GM21528 (cell line): ENCODE measurements around the gene SLC39A5.
"Not testable (repeated sequence)": the region's sequence is repeated elsewhere in the genome, so short reads cannot be mapped to it uniquely, and the experiment has no call there.

ENCODE experiments used
- ATAC-seq: cut with Tn5 transposase; IDR thresholded peaks from one replicate; pipeline ENCODE4 v1.9.1; 2021; ENCODE audit warnings: mild to moderate bottlenecking, moderate library complexity; ENCODE audit not compliant: unreplicated experiment, low FRiP score

SLC39A5 gene

DNA sequence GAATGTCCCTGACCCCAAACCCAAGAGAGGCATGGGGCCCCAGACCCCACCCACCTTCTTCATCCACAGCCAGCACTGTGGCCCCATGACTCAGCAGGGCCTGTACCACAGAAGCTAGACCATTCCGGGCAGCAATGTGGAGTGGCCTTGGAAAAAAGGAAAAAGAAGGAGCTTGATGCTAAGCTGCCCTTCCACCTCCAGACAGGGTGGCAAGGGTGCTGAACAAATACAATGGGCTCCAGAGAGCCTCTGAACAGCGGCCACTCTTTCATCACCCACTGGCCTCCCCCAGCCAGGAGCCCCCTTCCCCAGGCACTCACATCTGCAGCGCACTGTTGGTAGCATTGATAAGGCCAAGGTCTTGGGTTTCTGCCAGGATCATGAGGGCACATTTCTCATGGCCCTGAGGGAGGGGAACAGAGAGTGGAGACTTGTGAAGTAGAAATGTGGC, 13.9 kb downstream of the SLC39A5 start:
- ATAC-seq = no peak

DNA sequence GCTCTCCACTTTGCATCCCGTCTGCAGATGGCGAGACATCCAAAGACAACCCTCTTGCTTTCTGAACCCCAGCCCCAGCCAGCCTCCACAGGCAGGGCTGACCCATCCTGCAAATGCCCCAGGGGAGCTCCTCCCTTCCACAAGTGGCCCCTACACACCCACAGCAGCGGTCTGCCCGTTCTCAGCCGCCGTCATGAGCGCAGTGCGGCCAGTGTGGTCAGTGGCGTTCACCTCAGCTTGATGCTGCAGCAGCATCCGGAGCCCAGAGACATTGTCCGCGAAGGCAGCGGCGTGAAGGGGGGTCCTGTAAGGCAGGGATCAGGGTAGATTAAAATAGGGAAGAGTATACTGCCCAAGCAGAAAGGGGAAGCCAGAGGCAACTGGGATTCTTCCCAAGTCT, 14.6 kb downstream of the SLC39A5 start:
- ATAC-seq = no peak

DNA sequence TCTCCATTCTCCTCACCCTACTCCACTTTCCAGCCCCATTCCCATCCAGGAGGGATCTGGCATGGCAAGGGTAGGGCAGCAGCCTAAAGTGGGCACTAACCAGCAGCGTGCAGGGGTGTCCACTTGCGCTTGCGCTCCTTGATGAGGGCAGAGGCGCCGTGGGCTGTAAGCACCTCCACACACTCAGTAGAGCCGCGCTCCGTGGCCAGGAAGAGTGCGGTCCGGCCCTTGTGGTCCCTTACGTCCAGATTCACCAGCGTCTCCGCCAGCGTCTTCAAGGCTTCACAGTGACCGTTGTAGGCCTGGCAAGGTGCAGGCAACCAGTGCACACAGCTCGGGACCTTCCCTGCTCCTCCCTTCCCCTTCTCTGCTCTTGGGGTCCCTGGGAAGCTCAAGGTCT, 18.1 kb downstream of the SLC39A5 start:
- no peak for ATAC-seq

GRCh38 chr12:56248711-56249110, 18.9 kb downstream of the SLC39A5 start:
- no peak for ATAC-seq

DNA sequence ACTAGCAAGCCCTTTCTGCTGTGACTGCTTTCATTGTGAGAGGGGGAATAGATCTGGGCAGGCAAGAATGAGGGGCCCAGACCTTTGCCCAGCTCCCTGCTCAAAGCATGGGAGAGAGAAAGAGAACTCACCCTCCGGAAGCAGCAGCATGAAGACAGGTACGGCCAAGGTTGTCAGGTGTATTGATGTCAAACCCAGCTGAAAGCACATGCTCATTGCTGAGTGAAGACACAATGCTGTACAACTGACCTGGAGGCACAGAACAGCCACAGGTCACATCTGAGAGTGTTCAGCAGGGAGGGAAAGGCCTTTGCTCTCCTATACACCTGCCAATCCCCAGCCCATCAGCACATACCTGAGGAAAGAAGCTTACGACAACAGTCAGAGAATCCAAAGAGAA, 22.8 kb downstream of the SLC39A5 start:
- no peak for ATAC-seq

DNA sequence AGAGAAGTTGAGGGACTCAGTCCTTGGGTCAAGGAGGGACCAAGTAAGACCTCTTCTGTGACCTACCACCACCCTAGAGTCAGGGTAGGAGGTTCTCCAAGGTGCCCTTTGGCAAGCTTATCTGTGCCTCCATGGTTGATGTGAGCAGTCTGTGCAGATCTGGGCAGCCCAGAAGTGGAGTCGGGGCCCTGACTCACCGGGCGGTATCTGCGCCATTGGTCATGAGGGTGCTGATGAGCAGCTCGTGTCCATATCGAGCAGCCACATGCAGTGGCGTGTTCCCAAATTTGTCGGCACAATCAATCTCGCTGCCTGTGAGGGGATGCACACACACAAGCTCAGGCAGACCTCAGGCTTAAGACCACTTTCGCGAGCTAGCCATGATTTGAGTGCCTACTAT, 23.2 kb downstream of the SLC39A5 start:
- ATAC-seq = no peak

DNA sequence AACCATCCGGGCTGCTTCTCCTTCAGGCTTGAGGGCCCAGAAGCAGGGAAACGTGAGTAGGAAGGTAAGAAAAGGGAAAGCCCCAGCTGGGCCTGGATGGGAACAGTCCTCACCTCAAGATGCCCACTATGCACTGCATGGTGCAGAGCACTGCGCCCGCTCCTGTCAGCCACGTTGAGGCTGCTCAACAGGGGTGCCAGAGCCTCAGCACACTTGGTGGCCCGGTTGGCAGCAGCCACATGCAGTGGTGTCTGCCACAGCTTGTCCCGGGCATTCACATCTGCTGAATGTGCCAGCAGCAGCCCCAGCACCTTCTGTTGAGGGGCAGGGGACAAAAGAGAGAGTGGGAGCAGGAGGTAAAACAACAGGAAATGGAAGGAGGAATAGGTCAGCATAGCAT, 25.8 kb downstream of the SLC39A5 start:
- no peak for ATAC-seq

- ATAC-seq = no peak
Observed at GRCh38 chr12:56256326-56256960, 26.6 kb downstream of the SLC39A5 start.

DNA sequence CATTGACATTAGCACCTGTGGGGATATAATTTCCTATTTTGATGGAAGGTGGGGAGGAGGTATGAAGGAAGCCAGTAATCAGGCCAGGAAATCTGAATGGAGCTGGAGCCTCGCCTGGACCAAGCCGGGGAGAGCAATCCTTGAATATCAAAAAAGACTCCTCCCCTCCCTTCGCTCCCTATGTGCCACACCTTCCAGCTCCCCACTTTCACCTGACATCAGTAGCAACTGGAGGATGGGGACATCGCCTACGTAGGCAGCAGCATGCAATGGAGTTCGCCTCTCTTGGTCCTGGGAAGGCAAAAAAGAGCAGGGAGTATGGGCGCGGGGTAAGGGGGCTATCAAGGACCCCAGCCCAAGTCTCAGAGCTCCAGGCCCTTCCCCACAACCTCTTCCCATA, 27.2 kb downstream of the SLC39A5 start:
- no peak for ATAC-seq

DNA sequence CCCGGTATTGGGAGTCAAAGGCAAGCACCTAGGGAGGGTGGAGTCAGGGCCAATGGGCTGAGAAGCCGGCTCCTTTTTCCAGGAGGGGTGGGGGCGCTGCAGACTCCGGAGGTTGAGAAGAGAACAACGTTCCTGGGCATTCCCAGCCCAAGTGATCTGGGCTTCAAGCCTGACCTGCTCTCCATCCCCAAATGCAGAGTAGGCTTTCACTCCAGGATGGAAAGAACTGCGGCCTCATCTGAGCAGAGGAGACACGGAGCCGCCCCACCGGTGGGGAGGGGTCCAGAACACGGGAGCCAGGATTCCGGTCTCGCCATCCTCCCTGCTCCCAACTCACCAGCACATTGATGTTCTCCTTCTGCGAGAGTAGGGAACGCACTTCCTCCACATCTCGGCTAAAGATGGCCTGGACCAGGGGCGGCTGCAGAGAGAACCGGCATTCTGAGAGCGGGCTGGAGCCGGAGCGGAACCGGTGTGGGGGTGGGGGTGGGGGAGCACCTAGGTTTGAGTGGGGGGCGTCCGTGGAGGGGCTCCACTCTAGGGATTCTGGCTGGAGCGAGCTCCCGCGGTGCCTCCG, 27.7 kb downstream of the SLC39A5 start:
- ATAC-seq = no peak

GRCh38 chr12:56258068-56258819, 28.4 kb downstream of the SLC39A5 start, which contains the start of gene ANKRD52:
Gene ANKRD52 (minus strand): TSS chr12:56258384. CDS start chr12:56258269, 115 bp downstream.
- ATAC-seq = peak; percentile 77

DNA sequence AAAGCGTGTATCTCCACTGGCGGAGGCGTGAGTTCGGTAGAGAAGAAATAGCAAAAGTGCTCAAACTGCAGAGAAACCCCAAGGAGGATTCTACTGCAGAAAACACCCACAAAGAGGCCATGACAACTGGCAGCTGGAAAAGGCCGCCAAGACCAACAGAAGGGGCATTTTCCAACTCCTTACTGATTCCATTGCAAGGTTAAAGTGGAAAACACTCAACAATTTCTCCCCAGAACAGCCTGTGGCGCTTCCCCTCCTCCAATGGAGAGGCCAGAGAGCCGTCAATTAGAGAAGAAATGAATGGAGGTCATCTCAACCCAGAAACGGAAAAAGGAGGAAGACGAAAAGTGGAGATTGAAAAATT, 29.0 kb downstream of the SLC39A5 start:
- no peak for ATAC-seq

DNA sequence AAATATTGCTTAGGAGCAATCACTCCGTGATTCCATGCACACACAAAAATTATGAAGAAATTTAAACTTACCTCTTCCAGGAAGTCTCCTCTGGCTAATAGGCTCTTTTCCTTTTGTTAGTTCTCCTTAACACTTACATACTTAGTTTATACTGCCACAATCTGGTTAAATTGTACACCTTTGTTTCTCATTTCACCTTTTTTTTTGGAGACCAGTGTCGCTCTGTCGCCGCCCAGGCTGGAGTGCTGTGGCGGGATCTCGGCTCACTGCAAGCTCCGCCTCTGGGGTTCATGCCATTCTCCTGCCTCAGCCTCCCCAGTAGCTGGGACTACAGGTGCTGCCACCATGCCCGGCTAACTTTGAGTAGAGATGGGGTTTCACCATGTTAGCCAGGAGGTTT, 30.5 kb downstream of the SLC39A5 start:
- no peak for ATAC-seq

DNA sequence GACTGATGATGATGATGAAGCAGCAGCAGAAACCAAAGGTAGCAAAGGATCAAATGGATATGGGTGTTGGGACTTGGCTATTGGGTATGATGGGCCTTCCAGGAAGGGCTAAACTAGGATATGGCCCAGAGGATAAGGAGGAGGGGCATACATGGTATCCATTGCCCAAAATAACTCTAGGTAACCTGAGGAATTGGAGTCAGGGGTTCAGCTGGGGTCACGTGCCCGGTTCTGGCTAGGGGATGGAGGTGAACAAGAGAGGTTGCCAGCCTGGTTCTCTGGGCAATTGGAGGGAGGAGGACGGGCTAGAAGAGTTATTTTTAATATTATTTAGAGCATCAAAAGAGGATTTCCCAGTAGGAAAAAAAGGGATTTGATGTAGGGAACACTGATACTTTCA, 31.1 kb downstream of the SLC39A5 start:
- ATAC-seq = no peak

DNA sequence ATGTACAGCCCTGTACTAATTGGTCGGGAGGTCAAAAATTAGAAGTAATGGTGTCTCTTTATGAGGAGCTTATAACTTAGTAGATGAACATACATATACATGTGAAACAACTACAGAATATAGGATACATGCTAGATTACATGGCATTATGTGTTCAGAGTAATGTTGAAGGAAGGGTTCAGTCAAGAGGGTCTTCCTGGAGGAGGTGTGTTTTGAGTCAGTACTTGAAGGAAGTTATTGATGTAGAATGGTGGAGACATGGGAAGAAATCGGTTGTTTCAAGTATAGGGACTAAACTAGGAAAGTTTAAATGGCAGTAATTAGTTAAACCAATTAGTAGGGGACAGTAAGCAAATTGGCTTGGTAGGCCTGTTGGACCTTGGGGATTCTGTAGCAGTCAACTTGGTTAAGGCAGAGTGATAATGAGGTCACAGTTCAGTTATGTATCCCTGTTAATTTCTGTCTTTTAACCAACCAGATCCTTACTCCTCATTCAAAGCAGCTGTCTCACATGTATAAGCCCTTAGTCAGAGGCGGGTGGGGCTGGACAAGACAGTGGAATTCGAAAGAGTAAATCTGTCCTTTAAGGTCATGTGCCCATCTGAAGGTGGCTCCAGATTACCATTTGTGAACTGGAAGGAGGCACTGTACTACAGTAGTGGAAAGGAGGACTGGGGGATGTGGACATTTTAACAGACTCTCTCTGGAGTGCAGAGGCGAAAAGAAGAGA, 31.8 kb downstream of the SLC39A5 start:
- ATAC-seq = no peak

GRCh38 chr12:56262955-56263354, 33.1 kb downstream of the SLC39A5 start:
- ATAC-seq = not testable (repeated sequence)

- ATAC-seq = not testable (repeated sequence)
Observed at GRCh38 chr12:56266068-56266692, 36.3 kb downstream of the SLC39A5 start.

GRCh38 chr12:56266693-56267442, 37.0 kb downstream of the SLC39A5 start, which contains the start of gene COQ10A:
Gene COQ10A (plus strand): TSS chr12:56266942. CDS start chr12:56267119, 177 bp downstream.
- peak; percentile 87 for ATAC-seq

DNA sequence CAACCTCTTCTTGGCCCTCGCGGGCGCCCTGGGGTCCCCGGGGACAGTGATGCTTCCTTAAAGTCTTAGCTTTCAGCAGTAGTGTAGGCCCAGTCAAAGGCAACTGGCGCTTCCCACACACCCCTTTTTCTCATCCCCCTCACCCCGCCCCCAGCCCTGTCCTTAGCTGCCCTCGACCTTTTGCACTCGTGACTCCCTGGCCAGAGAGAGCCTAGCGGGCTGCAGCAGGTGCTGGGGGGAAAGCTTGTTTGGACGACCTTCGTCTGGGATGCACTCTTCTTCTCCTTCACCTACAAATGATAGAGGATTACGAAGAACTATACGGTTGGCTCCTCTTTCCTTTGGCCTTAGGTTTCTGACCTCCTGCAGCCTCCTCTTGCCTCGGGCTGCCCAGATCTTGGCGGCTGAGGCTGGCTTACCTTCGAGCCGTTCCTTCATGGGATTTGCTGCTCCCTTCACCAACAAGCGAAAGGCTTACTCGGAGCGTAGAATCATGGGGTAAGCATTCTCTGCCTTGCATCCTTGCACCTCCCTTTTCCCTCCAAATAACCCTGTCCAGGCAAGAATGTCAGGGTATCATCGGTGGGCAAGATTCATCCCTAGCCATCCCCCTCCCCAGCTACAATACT, 37.7 kb downstream of the SLC39A5 start:
- ATAC-seq = no peak
